Dermis blood vessel endothelial cell (primary cell): ENCODE results near the gene RAB33A. TPM values are rescaled to one million over a fixed set of nuclear protein-coding genes. Genes with fewer than 3 reads are reported as not detected.
"Not testable (repeated sequence)": the region's sequence is repeated elsewhere in the genome, so short reads cannot be mapped to it uniquely, and the experiment has no call there.

ENCODE experiments used
- DNase-seq: peaks from one replicate; pipeline ENCODE4 v3.0.0; 2010
- total RNA-seq: library from RNA; depleted of rRNA; stranded (reverse); fragments of >200 nt; gene quantifications from 2 replicates; pipeline ENCODE4 v1.2.3, GENCODE V29; 2014

Gene RAB33A
- total RNA-seq, 1 donor from 2014 or later = 0.17 TPM

DNA sequence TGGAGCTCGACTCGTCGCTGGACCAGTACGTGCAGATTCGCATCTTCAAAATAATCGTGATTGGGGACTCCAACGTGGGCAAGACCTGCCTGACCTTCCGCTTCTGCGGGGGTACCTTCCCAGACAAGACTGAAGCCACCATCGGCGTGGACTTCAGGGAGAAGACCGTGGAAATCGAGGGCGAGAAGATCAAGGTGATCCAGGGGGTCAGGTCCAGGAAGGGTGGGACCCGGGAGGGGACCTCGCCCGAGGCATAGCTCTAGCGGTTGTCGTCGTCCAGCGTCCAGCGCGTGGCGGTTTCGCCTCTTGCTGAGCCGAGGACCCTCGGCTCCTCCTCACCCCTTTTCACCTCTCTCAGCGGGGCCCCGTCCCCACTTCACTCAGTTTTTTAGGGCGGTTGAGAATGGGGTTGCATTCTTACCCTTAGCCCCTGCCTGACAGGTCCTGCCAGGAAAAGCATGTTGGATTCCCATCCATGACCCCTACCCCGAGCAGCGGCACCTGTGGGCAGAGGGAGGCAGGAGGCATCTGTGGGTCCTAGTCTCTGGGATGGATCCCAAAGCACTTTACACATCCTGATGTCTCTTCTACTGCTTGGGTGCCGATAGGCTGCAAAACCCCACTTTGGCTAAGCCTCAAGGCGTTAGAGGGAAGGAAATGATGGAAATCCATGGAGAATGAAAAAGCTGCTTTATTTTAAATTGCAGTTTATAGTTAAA lies 524 bp downstream of the RAB33A start:
- DNase-seq = no peak

DNA sequence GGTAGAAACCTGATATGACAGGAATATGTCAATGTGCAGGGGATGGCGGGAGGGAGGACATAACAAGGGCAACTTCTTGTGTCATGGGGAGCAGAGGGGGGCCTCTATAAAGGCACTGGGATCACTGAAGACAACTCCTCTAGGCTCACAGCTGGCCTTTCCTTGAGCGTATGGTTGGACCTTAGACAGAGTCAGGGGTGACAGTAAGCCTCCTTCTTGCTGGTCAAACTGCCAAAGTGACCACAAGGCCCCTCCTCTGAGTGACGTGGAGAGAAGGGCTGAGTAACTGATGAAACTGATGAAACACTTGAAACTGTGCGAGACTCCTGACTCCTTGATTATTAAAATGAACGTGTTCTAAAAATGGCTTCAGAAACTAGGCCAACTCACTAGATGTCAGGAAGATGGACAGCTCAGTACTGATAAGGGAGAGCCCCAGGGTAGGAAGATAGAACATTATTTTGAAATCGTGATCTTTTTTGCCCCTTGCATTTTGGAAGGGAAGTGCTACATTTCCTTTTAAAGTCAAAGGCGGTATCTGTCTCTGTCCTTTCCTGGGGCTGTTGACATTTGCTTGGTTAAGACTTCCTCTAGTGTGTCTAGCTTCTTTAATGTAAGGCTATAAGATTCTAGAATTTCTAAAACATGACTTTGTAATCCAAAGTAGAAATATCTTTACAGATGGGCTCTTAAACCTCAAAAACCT lies 1.6 kb downstream of the RAB33A start:
- DNase-seq = peak; percentile 38

DNA sequence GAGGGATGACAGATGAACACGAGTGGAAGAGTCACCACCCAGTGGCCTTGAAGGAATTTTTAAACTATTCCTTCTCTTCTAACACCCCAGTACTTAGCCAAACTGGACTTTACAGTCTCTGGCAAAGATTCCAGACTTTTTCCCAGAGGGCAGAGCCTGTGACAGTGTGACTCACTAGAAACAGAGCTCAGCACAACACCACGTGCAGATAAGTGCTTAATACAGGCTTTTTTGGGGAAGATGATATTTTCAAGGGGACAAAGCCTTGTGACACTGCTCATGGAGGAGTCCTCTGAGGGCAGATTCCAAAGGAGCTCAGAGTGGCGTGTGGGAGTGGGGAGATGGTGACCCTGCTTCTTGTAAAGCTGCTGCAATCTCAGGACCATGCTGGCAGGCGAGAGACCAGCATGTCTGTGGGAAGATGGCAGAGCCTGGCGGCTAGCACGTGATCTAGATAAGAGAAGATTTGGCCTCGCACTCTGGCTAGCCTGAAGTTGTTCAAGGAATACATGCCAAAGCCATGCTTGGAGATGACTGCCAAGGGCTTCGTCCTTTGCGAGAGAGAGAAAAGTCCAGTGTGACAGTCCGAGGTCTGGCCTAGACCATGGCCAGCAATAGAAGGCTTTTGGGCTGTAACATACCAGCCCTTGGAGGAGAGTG lies 2.4 kb downstream of the RAB33A start:
- DNase-seq = peak; percentile 41

DNA sequence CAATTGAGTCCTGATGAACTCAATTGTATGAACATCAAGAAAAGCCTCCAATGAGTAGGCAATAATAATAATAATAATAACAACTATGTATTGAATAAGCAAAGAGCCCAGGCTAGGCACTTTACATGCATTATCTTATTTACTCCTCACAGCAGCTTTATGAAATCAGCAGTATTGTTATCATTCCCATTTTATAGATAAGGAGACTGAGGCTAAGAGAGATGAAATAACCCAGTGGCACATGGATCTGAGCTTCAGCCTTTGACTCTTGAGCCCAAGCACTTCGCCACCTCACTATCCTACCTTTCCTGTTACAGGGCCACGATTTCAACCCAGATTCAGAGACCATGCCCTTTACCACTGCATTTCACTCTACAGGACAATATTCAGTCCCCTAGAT lies 3.2 kb downstream of the RAB33A start:
- no peak for DNase-seq

DNA sequence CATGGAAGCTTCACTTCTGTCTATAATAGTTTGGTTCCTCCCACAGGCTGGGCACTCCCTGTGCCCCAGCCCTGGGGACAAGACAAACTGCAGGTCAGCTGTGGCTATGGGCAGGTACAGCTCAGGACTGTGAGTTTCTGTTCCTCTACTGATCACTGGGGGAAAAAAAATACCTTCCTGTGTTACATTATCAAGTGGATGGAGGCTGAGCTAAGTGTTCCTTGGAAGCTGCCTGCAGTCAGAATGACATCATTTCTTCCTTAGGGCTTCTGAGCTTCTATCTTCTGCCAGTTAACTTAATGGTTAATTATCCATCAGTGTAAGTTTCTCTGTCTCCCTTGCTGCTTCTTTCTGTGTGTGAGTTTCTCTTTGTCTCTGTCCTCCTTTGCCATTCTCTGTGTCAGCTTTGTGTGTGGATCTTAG lies 4.6 kb downstream of the RAB33A start:
- DNase-seq = peak; percentile 25

DNA sequence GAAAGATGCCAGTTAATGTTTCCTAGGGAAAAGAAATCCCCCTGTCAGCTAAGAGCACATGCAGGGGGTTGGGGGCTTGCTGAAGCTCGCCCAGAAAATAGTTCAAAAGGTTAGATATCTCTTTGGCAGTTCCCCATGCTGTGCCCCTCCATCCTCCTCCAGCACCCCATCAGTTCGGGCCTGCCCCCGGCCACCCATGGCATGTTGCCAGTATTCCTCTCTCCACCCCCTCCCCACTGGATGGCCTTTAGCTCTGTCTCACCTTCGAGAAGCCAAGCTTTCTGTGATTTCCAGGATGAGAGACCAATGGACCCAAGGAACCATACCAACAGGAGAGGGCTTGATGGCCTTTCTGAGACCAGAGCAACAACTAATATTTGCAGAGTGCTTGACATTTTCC lies 5.2 kb downstream of the RAB33A start:
- DNase-seq = no peak

DNA sequence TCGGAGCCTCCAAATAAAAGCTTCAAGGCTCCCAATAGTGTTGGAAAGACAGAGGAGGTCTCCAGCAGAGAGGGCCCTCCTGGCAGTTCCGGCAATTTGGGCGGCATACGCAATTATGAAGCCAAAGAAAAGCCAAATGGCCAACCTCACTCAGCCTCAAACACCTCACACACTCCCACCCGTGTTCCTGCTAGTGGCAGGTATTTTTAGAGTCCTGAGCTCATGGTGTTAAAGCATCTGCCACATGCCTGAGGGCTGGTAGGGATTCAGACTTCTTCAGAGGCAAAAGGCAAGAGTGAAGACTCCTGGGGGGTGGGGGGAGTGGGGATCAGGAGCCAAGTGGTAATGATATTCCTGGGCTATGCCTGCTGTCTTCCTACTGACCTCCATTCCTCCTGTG lies 7.4 kb downstream of the RAB33A start:
- no peak for DNase-seq

DNA sequence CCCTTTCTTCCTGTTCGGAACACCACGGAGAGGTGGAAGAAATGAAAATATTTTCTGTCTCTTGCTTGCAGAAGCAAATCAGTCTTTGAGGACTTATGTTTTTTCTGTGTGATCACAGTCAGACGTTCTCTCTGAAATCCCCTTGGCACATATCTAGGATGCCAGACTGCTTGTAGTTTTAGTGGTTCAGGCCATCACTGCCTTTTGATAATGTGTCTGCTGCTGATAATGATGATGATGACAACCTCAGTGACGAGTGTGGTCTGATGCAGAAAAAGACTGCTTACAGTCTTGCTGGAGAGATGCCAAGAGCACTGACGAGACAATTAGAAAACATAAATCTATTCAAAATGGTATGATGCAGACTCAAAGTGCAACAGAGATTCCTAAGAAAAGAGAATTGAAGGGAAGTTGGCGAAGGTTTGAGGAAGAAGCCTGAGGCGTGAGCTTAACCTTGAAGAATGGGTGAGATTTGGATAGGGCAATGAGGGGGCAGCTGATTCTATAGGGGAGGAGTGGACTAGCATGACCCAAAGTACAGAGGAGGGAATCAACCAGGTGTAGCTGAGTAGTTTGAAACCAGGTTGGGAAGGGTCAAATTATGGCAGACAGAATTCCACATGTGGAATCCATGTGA lies 7.9 kb downstream of the RAB33A start:
- DNase-seq = peak; percentile 38

DNA sequence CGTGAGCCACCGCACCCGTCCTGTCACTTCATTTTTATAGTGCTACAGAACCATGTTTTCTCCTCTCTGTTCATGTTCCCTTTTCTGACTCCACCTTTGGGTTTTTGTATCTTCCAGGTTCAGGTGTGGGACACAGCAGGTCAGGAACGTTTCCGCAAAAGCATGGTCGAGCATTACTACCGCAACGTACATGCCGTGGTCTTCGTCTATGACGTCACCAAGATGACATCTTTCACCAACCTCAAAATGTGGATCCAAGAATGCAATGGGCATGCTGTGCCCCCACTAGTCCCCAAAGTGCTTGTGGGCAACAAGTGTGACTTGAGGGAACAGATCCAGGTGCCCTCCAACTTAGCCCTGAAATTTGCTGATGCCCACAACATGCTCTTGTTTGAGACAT lies 12.4 kb downstream of the RAB33A start:
- no peak for DNase-seq

DNA sequence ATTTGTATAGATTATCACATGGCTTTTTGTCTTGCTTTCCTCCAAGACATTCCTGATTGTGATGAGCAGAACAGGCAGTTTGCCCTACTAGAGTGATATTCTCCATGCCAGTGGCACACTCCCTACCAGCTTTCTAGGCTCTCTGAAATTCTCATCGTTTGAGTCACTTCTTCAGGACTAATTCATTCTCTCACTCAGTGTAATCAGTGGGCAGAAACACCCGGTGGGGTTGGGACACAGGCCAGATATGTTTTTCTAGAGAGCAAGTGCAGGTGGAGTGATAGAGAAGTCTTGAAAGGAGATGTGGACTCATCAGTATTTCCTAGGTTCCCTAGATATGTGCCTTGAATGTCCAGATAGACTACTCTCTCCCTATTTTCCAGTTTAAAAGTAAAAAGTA lies 13.1 kb downstream of the RAB33A start:
- no peak for DNase-seq

DNA sequence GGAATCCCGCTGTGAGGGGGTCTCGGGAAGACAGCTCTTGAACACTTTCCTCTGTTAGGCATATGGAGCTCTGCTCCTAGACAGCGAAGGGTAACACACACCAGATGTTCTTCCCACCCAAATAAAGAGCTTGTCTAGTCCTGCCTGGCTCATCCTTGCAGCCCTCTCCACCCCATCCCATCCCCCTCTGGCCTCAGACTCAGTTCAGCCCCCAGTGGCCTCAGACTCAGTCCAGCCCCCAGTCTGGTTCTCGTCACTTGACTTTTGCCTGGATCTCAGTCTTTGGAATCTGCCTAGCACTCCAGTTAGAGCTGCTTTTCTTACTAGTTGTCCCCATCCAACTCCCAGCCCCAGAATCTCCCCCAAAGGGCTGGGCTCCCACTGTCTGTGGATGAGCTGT lies 14.9 kb downstream of the RAB33A start:
- DNase-seq = no peak

DNA sequence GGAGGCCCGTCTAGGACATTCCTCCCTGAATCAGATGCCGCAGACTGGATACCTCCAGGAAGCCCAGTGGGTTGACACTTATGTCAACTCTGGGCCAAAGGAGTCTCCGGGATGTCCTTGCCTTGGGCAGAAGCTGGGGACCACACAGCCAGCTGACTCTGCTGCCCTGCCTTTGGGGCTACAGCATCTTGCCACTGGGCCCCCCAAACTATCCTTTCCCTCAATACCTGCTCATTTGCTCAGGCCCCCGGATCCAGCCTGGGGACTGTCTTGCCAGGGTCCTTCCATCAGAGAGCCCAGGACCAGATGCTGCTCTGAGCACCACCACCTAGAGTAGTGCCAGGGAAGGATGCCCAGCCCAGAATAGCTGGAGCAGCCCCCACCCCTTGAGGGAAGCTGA lies 19.0 kb downstream of the RAB33A start:
- DNase-seq = no peak

DNA sequence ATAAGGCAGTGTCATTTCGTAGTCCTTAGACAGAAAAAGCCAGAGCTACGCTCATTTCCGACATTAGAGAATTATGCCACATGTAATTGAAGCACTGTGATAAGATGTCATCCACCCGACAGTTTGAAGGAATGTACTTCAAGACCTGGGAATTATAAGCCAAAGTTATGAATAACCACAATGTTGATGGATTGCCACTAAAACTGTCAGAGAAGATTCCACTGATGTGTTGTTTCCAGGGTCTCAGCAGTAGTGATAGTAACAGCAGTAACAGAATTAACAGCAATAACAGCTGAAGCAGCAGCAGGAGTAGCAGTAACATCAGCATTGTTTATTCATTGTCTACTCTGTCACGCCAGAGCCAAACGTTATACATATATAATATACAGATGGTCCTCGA lies 24.7 kb downstream of the RAB33A start:
- no peak for DNase-seq

DNA sequence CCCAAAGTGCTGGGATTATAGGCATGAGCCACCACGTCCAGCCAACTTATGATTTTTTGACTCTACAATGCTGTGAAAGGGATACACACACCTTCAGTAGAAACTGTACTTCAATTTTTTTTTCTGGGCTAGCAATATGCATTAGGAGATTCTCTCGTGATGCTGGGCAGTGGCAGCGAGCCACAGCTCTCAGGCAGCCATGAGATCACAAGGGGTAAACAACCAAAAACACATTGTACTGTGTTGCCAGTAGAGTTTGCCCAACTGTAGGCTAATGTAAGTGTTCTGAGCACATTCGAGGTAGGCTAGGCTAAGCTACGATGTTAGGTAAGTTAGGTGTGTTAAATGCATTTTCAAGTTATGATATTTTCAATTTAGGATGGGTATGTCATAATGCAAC lies 25.7 kb downstream of the RAB33A start:
- DNase-seq = no peak

DNA sequence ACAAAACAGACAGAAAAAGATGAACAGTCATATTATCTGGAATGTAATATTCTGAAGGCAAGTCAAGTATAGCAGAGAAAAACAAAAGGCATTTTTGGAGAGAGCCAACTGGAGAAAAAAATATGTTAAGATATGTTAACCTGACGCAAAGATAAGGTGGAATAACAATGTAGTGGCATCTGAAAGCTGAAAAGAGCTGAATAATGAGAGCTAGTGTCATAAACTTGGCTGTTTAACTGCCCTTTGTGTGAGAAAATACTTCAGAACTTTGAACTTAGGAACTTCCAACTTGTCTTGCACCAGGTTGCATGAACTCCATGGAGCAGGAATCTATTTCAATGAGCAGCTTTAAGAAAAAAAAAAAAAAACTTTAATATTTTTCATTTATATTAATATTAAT lies 32.9 kb downstream of the RAB33A start:
- DNase-seq = no peak

DNA sequence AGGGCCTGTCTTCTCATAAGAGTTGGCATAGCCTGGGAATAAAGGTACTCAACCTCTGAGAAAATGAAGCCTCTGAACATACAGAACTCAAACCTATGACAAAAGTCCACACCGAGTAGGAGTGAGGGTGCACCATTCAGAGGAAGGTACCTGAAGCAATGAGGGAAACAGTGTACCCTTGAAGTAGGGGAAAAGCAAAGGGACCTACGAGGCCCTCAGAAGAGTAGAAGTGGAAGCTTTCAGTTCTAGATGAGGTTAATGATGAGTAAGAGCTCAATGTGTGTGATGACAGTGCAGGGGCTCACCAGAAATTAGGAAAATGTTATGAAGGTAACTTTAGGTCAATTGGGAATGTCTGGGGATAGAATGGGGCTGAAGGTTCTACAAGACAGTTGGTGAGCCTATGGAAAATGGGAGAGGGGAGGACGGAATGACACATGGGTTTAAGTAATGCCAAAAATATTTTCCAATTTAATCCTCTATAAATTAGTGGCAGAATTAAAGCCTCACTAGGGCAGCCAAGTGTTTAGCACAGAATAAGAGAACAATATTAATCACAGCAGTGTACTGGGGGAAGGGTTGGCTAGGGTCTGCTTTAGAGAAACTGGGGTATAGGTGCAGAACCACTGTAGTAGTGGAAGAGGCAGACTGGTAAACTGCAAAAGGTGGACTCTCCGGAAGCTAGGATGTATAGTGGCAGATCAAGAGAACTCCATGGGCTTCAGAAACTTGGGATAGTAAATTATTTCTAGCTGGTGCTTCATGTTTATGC lies 39.8 kb downstream of the RAB33A start:
- DNase-seq = no peak

DNA sequence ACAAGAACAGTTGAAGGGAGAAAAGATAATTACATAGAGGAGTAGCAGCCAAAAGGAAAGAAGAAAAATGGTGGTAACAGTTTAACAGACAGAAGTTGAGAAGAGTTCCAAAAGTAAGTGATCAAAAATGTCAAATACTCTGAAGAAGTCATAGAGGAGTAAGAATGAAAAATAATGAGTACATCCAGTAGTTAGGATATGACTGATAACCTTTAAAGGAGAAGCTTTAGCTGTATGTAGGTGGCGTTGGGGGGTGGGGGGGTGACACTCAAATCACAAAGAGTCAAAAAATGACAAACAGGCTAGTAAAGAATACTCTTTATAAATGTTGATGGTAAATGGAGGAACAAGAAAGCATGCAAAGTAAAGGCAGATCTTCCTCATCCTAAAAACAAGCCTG lies 40.6 kb downstream of the RAB33A start:
- DNase-seq = no peak

DNA sequence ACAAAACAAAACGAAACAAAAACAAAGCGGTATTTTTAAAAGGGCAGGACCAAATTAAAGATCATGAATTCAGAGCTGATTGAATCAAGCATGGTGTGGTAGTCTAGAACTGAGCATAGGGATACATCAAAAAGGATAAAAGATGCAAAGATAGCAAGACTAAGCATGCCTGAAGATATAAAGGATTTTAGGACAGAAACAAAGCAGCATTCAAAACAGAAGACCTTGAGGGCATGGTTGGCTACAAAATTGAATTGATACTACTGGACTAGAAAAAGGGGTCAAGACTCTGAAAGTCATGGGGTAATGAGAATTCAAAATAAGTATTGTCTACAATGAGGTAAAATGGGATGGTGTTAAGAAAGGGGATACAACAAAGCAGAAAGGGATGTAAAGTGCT lies 41.6 kb downstream of the RAB33A start:
- no peak for DNase-seq

DNA sequence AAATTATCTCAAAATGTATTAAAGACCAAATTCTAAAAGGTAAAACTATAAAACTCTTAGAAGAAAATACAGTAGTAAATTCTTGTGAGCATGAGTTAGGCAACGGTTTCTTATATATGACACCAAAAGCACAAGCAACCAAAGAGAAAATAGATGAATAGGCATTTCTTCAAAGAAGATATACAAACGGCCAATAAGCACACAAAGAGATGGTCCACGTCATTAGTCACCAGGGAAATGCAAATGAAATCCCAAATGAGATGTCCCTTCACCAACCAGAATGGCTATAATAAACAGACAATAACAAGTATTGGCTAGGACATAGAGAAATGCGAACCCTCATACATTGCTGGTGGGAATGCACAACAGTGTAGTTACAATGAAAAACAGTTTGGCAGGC lies 44.6 kb downstream of the RAB33A start:
- peak; percentile 5 for DNase-seq

DNA sequence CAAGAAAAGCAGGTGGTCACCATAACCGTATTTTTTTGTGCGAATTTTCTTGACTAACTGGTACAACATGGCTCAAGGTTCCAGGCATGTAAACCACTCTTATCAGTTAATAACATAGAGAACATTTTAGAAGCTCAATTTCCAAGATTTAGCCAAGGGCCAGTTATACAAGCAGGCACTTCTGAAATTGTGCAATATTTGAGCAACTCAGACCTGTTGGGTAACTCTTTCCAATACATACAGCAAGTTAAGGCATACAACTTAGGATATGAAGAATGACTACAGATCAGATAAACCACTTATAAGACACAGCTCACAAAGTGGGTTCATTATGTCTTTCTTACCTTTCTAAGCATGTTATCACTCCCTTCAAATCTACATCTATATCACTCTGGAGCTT lies 53.0 kb downstream of the RAB33A start:
- DNase-seq = no peak

DNA sequence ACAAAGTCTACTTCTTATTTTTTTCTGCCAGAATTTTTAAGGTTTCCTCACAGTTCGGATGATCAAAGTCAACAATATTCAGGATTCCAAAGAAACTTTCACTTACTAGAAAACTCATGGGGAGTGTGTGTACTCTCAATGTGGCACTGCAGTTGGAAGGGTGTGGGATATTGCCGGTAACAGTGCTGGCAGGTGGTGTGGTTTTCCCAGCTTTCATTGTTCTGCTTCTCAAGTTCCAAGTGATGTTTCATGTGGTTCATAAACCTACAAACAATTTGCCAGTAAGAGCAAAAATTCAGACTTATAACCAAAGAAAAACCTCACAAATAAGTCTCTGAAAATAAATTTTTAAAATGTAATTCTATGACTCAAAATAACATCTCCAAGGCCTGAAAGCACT lies 57.1 kb downstream of the RAB33A start:
- no peak for DNase-seq

DNA sequence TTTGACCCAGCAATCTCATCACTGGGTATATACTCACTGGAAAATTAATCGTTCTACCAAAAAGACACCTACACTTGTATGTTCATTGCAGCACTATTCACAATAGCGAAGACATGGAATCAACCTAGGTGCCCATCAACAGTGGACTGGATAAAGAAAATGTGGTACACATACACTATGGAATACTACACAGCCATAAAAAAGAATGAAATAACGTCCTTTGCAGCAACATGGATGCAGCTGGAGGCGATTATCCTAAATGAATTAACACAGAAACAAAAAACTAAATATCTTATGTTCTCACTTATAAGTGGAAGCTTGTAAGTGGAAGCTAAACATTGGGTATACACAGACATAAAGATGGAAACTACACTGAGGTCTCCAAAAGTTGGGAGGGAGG lies 59.4 kb downstream of the RAB33A start:
- DNase-seq = not testable (repeated sequence)
